ENCODE results near the gene ZMPSTE24.

DNA sequence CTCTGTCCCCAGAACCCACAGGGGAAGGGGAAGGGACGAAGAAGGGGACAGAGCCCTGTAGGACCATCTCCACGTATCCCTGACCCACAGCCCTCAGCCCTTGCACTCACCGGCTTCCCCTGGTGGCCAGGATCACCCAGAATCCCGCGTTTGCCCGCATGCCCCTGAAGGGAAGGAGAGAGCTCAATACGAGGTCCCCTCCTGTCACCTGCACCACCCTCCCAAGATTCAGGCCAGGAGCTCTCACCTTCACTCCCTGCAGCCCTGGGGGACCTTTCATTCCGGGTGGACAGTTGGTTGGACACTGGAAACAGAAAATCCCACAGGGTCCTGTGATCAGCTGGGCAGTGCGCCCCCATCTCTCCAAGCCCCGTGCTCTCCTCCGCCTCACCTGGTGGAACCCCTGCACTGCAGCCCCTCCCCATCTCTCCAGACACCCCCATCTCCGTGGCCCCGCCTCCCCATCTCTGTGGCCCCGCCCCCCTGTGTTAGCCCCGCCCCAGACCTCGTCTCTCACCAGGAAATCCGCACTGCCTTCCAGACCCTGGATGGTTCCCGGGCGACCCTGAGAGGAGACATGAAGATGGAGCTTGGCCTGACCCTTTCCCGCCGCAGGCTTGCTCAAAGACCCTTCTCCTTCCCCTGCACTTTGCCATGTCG is 53.1 kb downstream of the ZMPSTE24 start:
- TF ChIP-seq, protein P1, sequence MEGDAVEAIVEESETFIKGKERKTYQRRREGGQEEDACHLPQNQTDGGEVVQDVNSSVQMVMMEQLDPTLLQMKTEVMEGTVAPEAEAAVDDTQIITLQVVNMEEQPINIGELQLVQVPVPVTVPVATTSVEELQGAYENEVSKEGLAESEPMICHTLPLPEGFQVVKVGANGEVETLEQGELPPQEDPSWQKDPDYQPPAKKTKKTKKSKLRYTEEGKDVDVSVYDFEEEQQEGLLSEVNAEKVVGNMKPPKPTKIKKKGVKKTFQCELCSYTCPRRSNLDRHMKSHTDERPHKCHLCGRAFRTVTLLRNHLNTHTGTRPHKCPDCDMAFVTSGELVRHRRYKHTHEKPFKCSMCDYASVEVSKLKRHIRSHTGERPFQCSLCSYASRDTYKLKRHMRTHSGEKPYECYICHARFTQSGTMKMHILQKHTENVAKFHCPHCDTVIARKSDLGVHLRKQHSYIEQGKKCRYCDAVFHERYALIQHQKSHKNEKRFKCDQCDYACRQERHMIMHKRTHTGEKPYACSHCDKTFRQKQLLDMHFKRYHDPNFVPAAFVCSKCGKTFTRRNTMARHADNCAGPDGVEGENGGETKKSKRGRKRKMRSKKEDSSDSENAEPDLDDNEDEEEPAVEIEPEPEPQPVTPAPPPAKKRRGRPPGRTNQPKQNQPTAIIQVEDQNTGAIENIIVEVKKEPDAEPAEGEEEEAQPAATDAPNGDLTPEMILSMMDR (IDR thresholded peaks at IDR 0.05): no peak
- no peak for TF ChIP-seq POLR2A (IDR thresholded peaks at IDR 0.05)

All from testis (tissue), 2 donors.